ENCODE data around the gene KCNG4. TPM values are rescaled to one million over a fixed set of nuclear protein-coding genes. Genes with fewer than 3 reads are reported as not detected.

Gene KCNG4
- total and polyA plus RNA-seq, 2 experiments from 2014 or later: 0.07 TPM; not detected in 1

- Mint-ChIP-seq H3K27ac (no peak overlapping the region), H3K4me1 (peaks cover 9% of the 10 kb centered on the region), H3K9me3 (peaks cover 11% of the 10 kb centered on the region), H3K4me3 (no peak overlapping the region), H3K36me3 (ENCODE audit: low read depth) (no peaks in the 10 kb centered on the region; the same call in 2 of the 3 replicates), H3K27me3 (ENCODE audit: insufficient read depth, low read depth, poor library complexity) (peaks cover 11% of the 10 kb centered on the region)
- Histone ChIP-seq H2AFZ (peak overlapping the region; percentile 47; the same call in 1 of the 2 replicates), H3K9me2 (ENCODE audit: insufficient read depth) (0 out of 2 replicates have a peak, but pooled peaks cover 2% of the 10 kb centered on the region), H3F3A (replicated peaks; ENCODE audit: low read depth) (no peaks in the 10 kb centered on the region), H4K20me1 (replicated peaks; ENCODE audit: insufficient read depth) (no peaks in the 10 kb centered on the region), H3K27ac (ENCODE audit: low read depth) (no peak overlapping the region), H3K4me2 (no peak overlapping the region), H3K27me3 (ENCODE audit: insufficient read depth) (no peaks in the 10 kb centered on the region), H3K36me3 (ENCODE audit: insufficient read depth) (no peaks in the 10 kb centered on the region), H3K4me1 (ENCODE audit: insufficient read depth) (no peaks in the 10 kb centered on the region), H3K79me2 (replicated peaks; ENCODE audit: insufficient read depth) (no peaks in the 10 kb centered on the region), H3K4me3 (no peak overlapping the region)
- TF ChIP-seq ZNF331 (CRISPR knock-in tag; IDR thresholded peaks at IDR 0.05; ENCODE audit: low read depth): no peak
- no peak for TF ChIP-seq STAT1 (IDR thresholded peaks at IDR 0.05; ENCODE audit: unreplicated experiment)
- TF ChIP-seq ZNF114 (CRISPR knock-in tag; IDR thresholded peaks at IDR 0.05): no peak
- no peak for TF ChIP-seq EZH2phosphoT487 (IDR thresholded peaks at IDR 0.05; ENCODE audit: unreplicated experiment)
- no peak for TF ChIP-seq CREB1 (CRISPR knock-in tag; IDR thresholded peaks at IDR 0.05; ENCODE audit: low read depth)
- TF ChIP-seq JUNB (IDR thresholded peaks at IDR 0.05; ENCODE audit: unreplicated experiment): no peak
- no peak for TF ChIP-seq ETS1 (IDR thresholded peaks at IDR 0.05)
- TF ChIP-seq REST (IDR thresholded peaks at IDR 0.05; ENCODE audit: unreplicated experiment): no peak
- no peak for TF ChIP-seq EZH2 (IDR thresholded peaks at IDR 0.05; ENCODE audit: low read depth, unreplicated experiment)
- TF ChIP-seq POLR2AphosphoS5 (IDR thresholded peaks at IDR 0.05; ENCODE audit: low read depth): no peak
- no peak for TF ChIP-seq NANOG (IDR thresholded peaks at IDR 0.05; ENCODE audit: borderline replicate concordance)
- no peak for TF ChIP-seq CTCF (conservative IDR thresholded peaks at IDR 0.05; ENCODE audit: low read depth in 2 of 2)
- TF ChIP-seq ZNF462 (CRISPR knock-in tag; IDR thresholded peaks at IDR 0.05): no peak
- no peak for DNase-seq (ENCODE audit: low spot score)
- no peak for ATAC-seq
Observed at GRCh38 chr16:84247844-84248243, 8.0 kb upstream of the KCNG4 start.

Data from GM23338 (cell line).